ENCODE measurements around the gene ZFP64.

The ZFP64 gene

DNA sequence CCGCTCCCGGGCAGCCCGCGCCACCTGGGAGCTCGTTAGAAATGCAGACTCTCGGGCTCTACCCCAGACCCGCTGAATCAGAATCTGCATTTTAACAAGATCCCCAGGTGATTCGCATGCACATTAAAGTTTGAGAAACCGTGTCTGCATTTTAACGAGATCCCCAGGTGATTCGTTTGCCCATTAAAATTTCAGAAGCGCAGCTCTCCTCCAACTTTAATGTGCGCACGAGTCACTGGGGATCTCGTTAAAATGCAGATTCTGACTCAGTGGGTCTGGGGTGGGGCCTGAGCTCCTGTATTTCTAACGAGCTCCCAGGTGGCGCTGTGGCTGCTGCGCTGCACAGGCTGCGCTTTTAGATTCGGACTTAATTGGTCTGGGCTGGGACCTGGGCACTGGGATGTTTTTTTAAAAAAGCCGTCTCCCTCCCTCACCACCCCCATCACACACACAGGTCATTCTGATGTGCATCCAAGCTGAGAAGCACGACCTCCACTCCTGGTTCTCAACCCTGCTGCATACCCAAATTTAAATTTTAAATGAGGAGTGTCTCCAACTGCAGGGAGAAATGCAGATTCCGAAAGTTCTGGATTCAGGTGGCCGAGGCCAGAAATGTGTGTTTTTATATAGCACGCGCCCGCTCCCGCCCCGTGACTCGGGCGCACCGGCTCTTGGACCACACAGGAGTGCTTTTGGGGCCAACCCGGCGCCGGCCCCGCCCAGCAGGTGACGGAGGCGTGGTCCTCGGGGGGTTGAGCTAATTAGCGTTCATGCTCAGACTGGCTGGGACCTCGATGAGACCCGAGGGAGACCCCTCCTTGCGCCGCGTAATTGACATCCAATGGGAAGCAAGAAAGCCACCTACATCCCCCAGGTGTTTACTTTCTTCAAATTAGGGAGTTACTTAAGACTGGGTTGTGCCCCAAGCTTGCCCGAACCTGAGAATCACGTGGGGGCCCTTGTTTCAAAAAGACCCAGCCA, 85.8 kb downstream of the ZFP64 start (continued):
- TF ChIP-seq YY1 (tag by site-specific recombination; IDR thresholded peaks at IDR 0.05), result no peak; the same call in 1 of the 2 replicates
- no peak for TF ChIP-seq ZNF561 (tag by site-specific recombination; IDR thresholded peaks at IDR 0.05; ENCODE audit: borderline replicate concordance)
- TF ChIP-seq, protein P1, sequence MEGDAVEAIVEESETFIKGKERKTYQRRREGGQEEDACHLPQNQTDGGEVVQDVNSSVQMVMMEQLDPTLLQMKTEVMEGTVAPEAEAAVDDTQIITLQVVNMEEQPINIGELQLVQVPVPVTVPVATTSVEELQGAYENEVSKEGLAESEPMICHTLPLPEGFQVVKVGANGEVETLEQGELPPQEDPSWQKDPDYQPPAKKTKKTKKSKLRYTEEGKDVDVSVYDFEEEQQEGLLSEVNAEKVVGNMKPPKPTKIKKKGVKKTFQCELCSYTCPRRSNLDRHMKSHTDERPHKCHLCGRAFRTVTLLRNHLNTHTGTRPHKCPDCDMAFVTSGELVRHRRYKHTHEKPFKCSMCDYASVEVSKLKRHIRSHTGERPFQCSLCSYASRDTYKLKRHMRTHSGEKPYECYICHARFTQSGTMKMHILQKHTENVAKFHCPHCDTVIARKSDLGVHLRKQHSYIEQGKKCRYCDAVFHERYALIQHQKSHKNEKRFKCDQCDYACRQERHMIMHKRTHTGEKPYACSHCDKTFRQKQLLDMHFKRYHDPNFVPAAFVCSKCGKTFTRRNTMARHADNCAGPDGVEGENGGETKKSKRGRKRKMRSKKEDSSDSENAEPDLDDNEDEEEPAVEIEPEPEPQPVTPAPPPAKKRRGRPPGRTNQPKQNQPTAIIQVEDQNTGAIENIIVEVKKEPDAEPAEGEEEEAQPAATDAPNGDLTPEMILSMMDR (tag by site-specific recombination; IDR thresholded peaks at IDR 0.05), result peak; percentile 71
- no peak for TF ChIP-seq ZNF16 (tag by site-specific recombination; IDR thresholded peaks at IDR 0.05; ENCODE audit: low read depth)
- TF ChIP-seq ZNF654 (tag by site-specific recombination; IDR thresholded peaks at IDR 0.05; ENCODE audit: low read depth), result no peak
- TF ChIP-seq GLIS1 (tag by site-specific recombination; IDR thresholded peaks at IDR 0.05), result peak; percentile 52
- no peak for TF ChIP-seq ZNF792 (tag by site-specific recombination; IDR thresholded peaks at IDR 0.05)
- TF ChIP-seq MYNN (tag by site-specific recombination; IDR thresholded peaks at IDR 0.05; ENCODE audit: borderline replicate concordance), result no peak
- TF ChIP-seq ZNF548 (tag by site-specific recombination; IDR thresholded peaks at IDR 0.05), result no peak
- TF ChIP-seq ZBTB21 (tag by site-specific recombination; IDR thresholded peaks at IDR 0.05), result 0 out of 2 replicates have a peak, but pooled peaks have one; percentile 14
- TF ChIP-seq, protein P2, sequence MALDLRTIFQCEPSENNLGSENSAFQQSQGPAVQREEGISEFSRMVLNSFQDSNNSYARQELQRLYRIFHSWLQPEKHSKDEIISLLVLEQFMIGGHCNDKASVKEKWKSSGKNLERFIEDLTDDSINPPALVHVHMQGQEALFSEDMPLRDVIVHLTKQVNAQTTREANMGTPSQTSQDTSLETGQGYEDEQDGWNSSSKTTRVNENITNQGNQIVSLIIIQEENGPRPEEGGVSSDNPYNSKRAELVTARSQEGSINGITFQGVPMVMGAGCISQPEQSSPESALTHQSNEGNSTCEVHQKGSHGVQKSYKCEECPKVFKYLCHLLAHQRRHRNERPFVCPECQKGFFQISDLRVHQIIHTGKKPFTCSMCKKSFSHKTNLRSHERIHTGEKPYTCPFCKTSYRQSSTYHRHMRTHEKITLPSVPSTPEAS (tag by site-specific recombination; IDR thresholded peaks at IDR 0.05), result no peak
- TF ChIP-seq ZNF830 (tag by site-specific recombination; IDR thresholded peaks at IDR 0.05; ENCODE audit: low read depth), result no peak
- TF ChIP-seq, protein P3, sequence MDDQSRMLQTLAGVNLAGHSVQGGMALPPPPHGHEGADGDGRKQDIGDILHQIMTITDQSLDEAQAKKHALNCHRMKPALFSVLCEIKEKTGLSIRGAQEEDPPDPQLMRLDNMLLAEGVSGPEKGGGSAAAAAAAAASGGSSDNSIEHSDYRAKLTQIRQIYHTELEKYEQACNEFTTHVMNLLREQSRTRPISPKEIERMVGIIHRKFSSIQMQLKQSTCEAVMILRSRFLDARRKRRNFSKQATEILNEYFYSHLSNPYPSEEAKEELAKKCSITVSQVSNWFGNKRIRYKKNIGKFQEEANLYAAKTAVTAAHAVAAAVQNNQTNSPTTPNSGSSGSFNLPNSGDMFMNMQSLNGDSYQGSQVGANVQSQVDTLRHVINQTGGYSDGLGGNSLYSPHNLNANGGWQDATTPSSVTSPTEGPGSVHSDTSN (CRISPR knock-in tag; IDR thresholded peaks at IDR 0.05), result no peak
- TF ChIP-seq, protein P4, sequence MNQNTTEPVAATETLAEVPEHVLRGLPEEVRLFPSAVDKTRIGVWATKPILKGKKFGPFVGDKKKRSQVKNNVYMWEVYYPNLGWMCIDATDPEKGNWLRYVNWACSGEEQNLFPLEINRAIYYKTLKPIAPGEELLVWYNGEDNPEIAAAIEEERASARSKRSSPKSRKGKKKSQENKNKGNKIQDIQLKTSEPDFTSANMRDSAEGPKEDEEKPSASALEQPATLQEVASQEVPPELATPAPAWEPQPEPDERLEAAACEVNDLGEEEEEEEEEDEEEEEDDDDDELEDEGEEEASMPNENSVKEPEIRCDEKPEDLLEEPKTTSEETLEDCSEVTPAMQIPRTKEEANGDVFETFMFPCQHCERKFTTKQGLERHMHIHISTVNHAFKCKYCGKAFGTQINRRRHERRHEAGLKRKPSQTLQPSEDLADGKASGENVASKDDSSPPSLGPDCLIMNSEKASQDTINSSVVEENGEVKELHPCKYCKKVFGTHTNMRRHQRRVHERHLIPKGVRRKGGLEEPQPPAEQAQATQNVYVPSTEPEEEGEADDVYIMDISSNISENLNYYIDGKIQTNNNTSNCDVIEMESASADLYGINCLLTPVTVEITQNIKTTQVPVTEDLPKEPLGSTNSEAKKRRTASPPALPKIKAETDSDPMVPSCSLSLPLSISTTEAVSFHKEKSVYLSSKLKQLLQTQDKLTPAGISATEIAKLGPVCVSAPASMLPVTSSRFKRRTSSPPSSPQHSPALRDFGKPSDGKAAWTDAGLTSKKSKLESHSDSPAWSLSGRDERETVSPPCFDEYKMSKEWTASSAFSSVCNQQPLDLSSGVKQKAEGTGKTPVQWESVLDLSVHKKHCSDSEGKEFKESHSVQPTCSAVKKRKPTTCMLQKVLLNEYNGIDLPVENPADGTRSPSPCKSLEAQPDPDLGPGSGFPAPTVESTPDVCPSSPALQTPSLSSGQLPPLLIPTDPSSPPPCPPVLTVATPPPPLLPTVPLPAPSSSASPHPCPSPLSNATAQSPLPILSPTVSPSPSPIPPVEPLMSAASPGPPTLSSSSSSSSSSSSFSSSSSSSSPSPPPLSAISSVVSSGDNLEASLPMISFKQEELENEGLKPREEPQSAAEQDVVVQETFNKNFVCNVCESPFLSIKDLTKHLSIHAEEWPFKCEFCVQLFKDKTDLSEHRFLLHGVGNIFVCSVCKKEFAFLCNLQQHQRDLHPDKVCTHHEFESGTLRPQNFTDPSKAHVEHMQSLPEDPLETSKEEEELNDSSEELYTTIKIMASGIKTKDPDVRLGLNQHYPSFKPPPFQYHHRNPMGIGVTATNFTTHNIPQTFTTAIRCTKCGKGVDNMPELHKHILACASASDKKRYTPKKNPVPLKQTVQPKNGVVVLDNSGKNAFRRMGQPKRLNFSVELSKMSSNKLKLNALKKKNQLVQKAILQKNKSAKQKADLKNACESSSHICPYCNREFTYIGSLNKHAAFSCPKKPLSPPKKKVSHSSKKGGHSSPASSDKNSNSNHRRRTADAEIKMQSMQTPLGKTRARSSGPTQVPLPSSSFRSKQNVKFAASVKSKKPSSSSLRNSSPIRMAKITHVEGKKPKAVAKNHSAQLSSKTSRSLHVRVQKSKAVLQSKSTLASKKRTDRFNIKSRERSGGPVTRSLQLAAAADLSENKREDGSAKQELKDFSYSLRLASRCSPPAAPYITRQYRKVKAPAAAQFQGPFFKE (tag by site-specific recombination; IDR thresholded peaks at IDR 0.05; ENCODE audit: borderline replicate concordance), result no peak
- TF ChIP-seq ZNF623 (tag by site-specific recombination; IDR thresholded peaks at IDR 0.05), result no peak; the same call in 1 of the 2 replicates
- TF ChIP-seq ZNF658 (tag by site-specific recombination; IDR thresholded peaks at IDR 0.05), result no peak
- TF ChIP-seq, protein P5, sequence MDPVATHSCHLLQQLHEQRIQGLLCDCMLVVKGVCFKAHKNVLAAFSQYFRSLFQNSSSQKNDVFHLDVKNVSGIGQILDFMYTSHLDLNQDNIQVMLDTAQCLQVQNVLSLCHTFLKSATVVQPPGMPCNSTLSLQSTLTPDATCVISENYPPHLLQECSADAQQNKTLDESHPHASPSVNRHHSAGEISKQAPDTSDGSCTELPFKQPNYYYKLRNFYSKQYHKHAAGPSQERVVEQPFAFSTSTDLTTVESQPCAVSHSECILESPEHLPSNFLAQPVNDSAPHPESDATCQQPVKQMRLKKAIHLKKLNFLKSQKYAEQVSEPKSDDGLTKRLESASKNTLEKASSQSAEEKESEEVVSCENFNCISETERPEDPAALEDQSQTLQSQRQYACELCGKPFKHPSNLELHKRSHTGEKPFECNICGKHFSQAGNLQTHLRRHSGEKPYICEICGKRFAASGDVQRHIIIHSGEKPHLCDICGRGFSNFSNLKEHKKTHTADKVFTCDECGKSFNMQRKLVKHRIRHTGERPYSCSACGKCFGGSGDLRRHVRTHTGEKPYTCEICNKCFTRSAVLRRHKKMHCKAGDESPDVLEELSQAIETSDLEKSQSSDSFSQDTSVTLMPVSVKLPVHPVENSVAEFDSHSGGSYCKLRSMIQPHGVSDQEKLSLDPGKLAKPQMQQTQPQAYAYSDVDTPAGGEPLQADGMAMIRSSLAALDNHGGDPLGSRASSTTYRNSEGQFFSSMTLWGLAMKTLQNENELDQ (tag by site-specific recombination; IDR thresholded peaks at IDR 0.05; ENCODE audit: low read depth), result no peak
- TF ChIP-seq ZNF514 (tag by site-specific recombination; IDR thresholded peaks at IDR 0.05), result no peak
- TF ChIP-seq ZNF350 (tag by site-specific recombination; IDR thresholded peaks at IDR 0.05), result no peak
- no peak for TF ChIP-seq ZNF311 (tag by site-specific recombination; IDR thresholded peaks at IDR 0.05; ENCODE audit: borderline replicate concordance)
- TF ChIP-seq ZNF768 (tag by site-specific recombination; IDR thresholded peaks at IDR 0.05), result no peak
- TF ChIP-seq ZBTB48 (tag by site-specific recombination; IDR thresholded peaks at IDR 0.05), result no peak
- no peak for TF ChIP-seq ZFP69B (tag by site-specific recombination; IDR thresholded peaks at IDR 0.05)
- no peak for TF ChIP-seq ZBTB8A (tag by site-specific recombination; IDR thresholded peaks at IDR 0.05)
- no peak for TF ChIP-seq ZNF292 (tag by site-specific recombination; IDR thresholded peaks at IDR 0.05; ENCODE audit: borderline replicate concordance, low read depth)
- TF ChIP-seq, protein P6, sequence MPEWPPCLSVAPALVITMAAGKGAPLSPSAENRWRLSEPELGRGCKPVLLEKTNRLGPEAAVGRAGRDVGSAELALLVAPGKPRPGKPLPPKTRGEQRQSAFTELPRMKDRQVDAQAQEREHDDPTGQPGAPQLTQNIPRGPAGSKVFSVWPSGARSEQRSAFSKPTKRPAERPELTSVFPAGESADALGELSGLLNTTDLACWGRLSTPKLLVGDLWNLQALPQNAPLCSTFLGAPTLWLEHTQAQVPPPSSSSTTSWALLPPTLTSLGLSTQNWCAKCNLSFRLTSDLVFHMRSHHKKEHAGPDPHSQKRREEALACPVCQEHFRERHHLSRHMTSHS (tag by site-specific recombination; IDR thresholded peaks at IDR 0.05), result no peak

Measured in HEK293 (cell line).